Measurements from ENCODE around the gene CELF6.

CELF6 gene

DNA sequence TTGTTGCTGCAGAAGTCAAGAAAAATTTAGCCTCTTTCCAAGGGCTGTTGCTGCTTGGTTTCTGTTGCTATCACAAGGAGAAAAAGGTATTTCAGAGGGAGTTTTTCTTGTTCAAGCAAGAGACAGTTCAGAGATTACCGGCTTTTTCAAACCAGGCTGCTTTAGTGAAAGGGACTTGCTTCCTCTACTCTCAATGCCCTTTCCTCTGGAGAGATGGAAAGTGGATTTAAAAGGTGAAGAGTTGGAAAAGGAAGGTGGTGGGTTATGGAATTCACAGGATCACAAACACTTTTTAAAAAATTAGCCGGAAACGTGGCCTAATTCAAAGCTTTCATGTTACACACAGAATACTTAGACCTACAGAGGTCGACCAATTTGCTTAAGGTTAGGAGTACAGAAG is 48.7 kb downstream of the CELF6 start:
- no peak for DNase-seq

- DNase-seq = no peak
Observed at GRCh38 chr15:72269739-72270138, 50.2 kb downstream of the CELF6 start.

DNA sequence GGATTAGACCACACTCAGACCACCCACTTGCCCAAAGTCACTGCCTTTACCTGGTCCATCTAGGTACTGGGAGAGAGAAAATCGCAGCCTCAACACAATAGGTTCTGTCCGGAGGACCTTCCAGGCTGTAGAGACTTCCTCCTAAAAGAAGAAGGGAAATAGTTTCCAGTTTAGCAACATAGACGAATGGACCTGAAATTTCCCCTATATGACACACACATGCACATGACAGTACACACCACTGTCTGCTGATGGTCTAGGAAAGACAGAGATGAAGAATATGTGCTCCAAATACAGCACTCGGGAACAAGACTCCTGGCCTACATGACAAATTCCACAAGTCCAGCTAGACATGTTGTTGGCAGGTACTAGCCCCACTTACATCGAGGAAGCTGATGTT is 54.9 kb downstream of the CELF6 start:
- no peak for DNase-seq

DNA sequence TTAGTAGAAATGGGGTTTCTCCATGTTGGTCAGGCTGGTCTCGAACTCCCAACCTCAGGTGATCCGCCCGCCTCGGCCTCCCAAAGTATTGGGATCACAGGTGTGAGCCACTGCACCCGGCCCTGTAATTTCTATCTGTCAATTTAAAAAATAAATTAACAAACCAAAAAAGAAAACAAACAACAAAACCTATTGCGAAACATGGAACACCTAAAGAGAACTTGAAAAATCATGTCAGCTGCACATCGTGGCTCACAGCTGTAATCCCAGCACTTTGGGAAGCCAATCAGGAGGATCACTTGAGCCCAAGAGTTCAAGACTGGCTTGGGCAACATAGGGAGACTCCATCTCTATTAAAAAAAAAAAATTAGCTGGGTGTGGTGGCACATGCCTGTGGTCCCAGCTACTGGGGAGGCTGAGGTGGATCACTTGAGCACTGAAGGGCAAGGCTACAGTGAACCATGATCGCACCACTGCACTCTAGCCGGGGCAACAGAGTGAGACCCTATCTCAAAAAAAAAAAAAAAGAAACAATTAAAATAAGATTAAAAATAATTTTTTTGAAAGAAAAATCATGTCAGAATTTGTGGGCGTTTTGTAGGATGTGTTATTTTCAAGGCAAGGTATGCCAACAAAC is 67.2 kb downstream of the CELF6 start:
- DNase-seq = no peak

- no peak for DNase-seq
Observed at GRCh38 chr15:72249142-72249810, 70.7 kb downstream of the CELF6 start.

DNA sequence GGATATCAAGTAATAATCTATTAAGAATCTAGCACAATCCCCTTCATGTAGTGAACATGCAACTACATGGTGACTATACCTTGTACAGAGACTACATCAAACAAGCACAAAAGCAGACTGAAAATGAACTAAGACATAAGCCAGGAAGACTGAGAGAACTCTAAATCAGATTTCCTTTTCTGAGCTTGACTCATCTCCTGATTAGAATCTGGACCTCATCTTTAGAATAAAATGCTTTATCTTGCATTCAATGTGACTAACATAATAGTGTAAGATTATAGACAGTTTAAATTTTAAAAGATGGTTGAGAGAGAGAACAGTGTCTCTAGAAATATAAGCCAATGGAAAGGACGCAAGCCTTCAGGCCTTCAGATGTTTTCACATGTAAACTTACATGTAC is 71.4 kb downstream of the CELF6 start:
- DNase-seq = no peak

DNA sequence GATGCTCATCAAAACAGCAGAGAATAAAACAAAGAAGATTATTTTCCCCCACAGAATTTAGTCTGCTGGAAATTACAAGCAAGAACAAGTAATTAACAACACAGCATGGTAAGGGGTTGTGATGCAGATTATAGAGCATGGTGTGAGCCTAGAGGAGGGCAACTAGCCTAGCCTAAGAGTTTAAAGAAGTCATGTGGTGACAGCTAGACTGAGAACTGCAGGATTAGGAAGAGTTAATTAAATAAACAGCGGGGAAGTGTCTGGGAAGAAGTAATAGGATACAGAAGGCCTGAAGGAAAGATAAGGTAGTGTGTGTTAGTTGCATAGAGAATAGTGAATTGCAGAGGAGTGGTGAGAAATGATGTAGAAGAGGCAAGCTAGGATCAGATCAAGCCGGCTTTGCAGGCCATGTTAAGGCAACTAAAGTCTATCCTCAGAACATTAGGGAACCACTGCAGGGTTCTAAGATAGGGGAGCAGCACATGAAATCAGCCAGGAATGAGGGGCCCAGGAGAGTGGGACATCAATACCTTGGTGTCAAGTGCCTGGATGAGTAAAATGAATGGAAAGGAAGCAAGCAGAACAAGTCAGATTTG is 77.1 kb downstream of the CELF6 start:
- no peak for DNase-seq

GRCh38 chr15:72239652-72240051 is 80.3 kb downstream of the CELF6 start:
- DNase-seq = no peak

DNA sequence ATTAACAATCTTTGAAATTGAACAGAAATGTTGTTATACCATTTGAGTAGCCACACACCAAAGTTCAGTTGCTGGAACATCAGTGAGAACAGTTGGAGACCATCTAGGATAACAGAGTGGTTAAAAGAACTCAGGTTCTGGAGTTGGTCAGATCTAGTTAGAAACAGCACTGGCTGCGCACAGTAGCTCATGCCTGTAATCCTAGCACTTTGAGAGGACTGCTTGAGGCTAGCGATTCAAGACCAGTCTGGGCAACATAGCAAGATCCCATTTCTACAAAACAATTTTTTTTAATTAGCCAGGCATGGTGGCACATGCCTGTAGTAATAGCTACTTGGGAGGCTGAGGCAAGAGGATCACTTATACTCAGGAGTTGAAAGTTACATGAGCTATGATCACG is 81.4 kb downstream of the CELF6 start:
- DNase-seq = no peak

GRCh38 chr15:72237853-72238224 is 82.1 kb downstream of the CELF6 start:
- DNase-seq = no peak

- DNase-seq = peak; percentile 76 to 78
Observed at GRCh38 chr15:72237029-72237852, 82.7 kb downstream of the CELF6 start.

DNA sequence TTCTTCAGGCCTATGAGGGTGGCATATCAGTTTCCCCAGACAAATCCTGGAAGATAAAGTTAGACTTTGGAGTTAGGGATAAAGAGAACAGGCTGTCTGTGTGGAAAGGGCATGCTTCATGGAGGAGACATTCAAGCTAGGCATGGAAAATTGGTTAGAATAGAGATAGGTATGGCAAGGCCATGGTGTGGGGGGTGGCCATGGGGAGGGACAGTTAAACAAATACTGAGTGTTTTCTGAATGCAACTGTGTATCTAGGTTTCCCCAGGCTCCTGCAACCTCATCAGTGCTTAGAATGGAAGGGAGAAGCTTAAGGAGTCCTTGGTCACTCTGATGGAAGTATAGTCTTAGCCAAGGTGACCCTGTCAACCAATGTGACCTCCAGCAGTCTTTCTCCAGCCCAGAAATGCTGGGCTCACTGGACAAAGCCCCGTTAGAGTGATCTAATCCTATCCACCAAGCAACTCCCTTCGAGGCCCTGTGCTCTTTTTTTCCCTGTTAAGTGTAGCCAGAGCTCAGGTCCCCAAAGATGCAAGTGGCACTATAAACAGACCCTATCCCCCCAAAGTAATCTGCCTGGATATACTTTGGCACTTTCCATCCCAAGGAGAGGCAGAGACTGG is 83.5 kb downstream of the CELF6 start:
- no peak for DNase-seq

DNA sequence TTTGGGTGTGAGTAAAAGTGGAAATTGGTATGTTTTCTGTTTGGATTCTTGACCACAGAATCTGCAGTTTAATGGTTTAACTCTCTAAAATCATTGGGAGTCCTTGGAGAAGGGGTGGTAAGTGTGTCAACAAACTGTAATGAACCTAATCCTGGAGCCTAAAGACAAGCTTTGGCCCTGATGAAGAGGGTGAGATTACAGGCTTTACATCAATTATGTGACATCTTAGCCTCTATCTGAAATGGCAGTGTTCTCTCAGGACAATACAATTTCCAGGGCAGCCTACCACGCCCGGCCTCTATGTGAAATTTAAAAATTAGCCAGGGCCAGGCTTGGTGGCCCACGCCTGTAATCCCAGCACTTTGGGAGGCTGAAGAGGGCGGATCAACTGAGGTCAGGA is 84.7 kb downstream of the CELF6 start:
- no peak for DNase-seq
